ENCODE results near the gene HLCS.

DNA sequence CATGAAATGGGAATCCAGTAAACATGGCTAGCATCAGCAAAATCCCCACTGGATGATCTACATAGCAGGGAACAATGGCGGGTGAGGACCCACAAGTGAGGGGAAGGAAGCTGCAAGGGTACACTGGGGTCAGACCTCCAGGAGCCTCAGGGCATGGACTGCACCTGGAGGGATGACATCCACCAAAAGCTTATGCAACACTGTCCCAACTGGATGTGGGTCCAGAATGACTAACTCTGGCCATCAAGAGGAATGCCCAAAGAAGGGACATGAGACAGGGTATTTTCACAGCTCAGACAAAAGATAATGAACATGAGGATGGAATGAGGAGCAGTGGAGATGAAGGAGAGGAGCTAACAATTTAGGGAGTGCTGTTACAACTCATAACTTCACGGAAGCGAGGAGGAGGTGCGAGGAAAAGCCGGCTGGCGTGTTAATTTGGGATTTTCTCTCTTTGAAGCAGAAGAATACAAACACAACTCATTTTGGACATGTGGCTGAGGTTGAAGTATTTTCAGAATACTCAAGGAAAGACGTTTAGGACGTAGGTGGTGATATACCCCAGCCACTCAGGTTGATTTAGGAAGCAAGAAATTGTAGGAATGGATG lies 5.7 kb downstream of the HLCS start:
- TF ChIP-seq POLR2A (IDR thresholded peaks at IDR 0.05; ENCODE audit: low read depth, low read length) = no peak
- no peak for TF ChIP-seq BACH1 (IDR thresholded peaks at IDR 0.05; ENCODE audit: borderline replicate concordance)
- no peak for TF ChIP-seq CTCF (IDR thresholded peaks at IDR 0.05 in 2 of 3, conservative IDR thresholded peaks at IDR 0.05 in 1 of 3; ENCODE audit: control insufficient read depth in 2 of 3, extremely low read depth in 1 of 3, insufficient read depth in 1 of 3, low read depth in 3 of 3, low read length in 3 of 3)
- TF ChIP-seq EZH2 (IDR thresholded peaks at IDR 0.05; ENCODE audit: borderline replicate concordance, control insufficient read depth, low read depth, low read length) = no peak
- no peak for TF ChIP-seq PKNOX1 (IDR thresholded peaks at IDR 0.05)
- TF ChIP-seq MTA3 (IDR thresholded peaks at IDR 0.05; ENCODE audit: borderline replicate concordance, low read length) = no peak
- no peak for TF ChIP-seq MAX (IDR thresholded peaks at IDR 0.05; ENCODE audit: low read depth, low read length)
- no peak for TF ChIP-seq HDAC2 (IDR thresholded peaks at IDR 0.05)
- no peak for TF ChIP-seq EED (IDR thresholded peaks at IDR 0.05; ENCODE audit: low read depth)

Measured in GM12878 (cell line).